HepG2 (cell line): ENCODE measurements around the gene FAH. TPM values are rescaled to one million over a fixed set of nuclear protein-coding genes. Genes with fewer than 3 reads are reported as not detected.

ENCODE experiments used
- ATAD3A ChIP-seq: sonication (generic); formaldehyde crosslinking; IDR thresholded peaks from 2 replicates; pipeline ENCODE4 v1.4.0; 2020; ENCODE audit warnings: missing genetic modification reagents
- HDAC2 ChIP-seq: sonication (generic); formaldehyde crosslinking; IDR thresholded peaks from 2 replicates; pipeline ENCODE4 v1.4.0; 2020; ENCODE audit warnings: missing genetic modification reagents
- SUZ12 ChIP-seq: fragments of 150-350 bp; IDR thresholded peaks from 2 replicates; pipeline ENCODE4 v1.6.1; 2014; ENCODE audit warnings: low read depth, low read length
- TCF12 ChIP-seq, 2 experiments: fragments of 450-650 bp in 1 of 2; sonication (generic) in 1 of 2; formaldehyde crosslinking in 1 of 2; IDR thresholded peaks; 2 replicates each; pipeline versions ENCODE4 v1.6.1 to v1.8.0; 2017 to 2022; ENCODE audit warnings: antibody characterized with exemption in 1 of 2, mild to moderate bottlenecking in 1 of 2, missing genetic modification reagents in 1 of 2, moderate library complexity in 1 of 2
- TOE1 ChIP-seq: sonication (generic); formaldehyde crosslinking; IDR thresholded peaks from 2 replicates; pipeline ENCODE4 v1.4.0; 2020; ENCODE audit warnings: mild to moderate bottlenecking, missing genetic modification reagents
- ZFP91 ChIP-seq: sonication (generic); formaldehyde crosslinking; IDR thresholded peaks from 2 replicates; pipeline ENCODE4 v1.9.0; 2022; ENCODE audit warnings: missing genetic modification reagents, mild to moderate bottlenecking, borderline replicate concordance
- ZHX1 ChIP-seq: sonication (generic); formaldehyde crosslinking; IDR thresholded peaks from 2 replicates; pipeline ENCODE4 v1.8.1; 2022; ENCODE audit warnings: low read depth, mild to moderate bottlenecking, missing genetic modification reagents
- ZMYM3 ChIP-seq: sonication (generic); formaldehyde crosslinking; IDR thresholded peaks from 2 replicates; pipeline ENCODE4 v1.5.1; 2020; ENCODE audit warnings: mild to moderate bottlenecking, missing genetic modification reagents
- ZNF12 ChIP-seq: sonication (generic); formaldehyde crosslinking; IDR thresholded peaks from 2 replicates; pipeline ENCODE4 v1.5.0; 2020; ENCODE audit warnings: missing genetic modification reagents
- ZNF180 ChIP-seq: sonication (generic); formaldehyde crosslinking; IDR thresholded peaks from 2 replicates; pipeline ENCODE4 v1.4.0; 2020; ENCODE audit warnings: low read depth, missing genetic modification reagents, borderline replicate concordance
- ZNF503 ChIP-seq: sonication (generic); formaldehyde crosslinking; IDR thresholded peaks from 2 replicates; pipeline ENCODE4 v1.4.0; 2020; ENCODE audit warnings: missing genetic modification reagents
- ZSCAN9 ChIP-seq: IDR thresholded peaks from 2 replicates; pipeline ENCODE4 v1.6.1; 2016; ENCODE audit warnings: borderline replicate concordance
- ZUFSP ChIP-seq: sonication (generic); formaldehyde crosslinking; IDR thresholded peaks from 2 replicates; pipeline ENCODE4 v1.9.0; 2021; ENCODE audit warnings: missing genetic modification reagents, mild to moderate bottlenecking, borderline replicate concordance
- polyA plus RNA-seq, 8 experiments: library from polyadenylated mRNA; depleted of rRNA in 3 of 8; stranded (reverse) in 7 of 8; unstranded in 1 of 8; fragments of >200 nt; fragmentation: Illumina TruSeq in 4 of 8; extraction: Trizol in 4 of 8; gene quantifications; 2 replicates each; pipeline versions ENCODE4 v1.2.1 to v1.2.3, GENCODE V29; 2011 to 2016; ENCODE audit warnings: low read depth in 4 of 8, missing spikeins in 1 of 8, mixed read lengths in 1 of 8; ENCODE audit not compliant: insufficient read depth in 1 of 8
- total RNA-seq, 5 experiments: library from RNA; depleted of rRNA; stranded (reverse); fragments of >200 nt; fragmentation: Illumina TruSeq; extraction: Trizol; gene quantifications; 2 replicates each; pipeline ENCODE4 v1.2.3, GENCODE V29; 2016; ENCODE audit warnings: low read depth in 1 of 5

FAH gene
- total and polyA plus RNA-seq, 2 of the 13 experiments (the other 11 are each of a cell fraction or from before 2014, with no cell fraction given): 36.6 to 75.0 TPM

GRCh38 chr15:80154336-80154735 lies 1.5 kb downstream of the FAH start (continued):
- TF ChIP-seq ZHX1 (CRISPR knock-in tag) (no peak), ZNF12 (CRISPR knock-in tag) (no peak), ZNF180 (no peak), TCF12 (IDR thresholded peaks at IDR 0.05) (no peak), TCF12 (CRISPR knock-in tag; IDR thresholded peaks at IDR 0.05) (no peak), ZUFSP (CRISPR knock-in tag) (no peak), ZMYM3 (0 out of 2 replicates have a peak, but pooled peaks have one; percentile 9), ZFP91 (0 out of 2 replicates have a peak, but pooled peaks have one; percentile 13), ZNF503 (no peak), ZSCAN9 (CRISPR knock-in tag) (no peak), TOE1 (CRISPR knock-in tag) (no peak), SUZ12 (no peak), ATAD3A (no peak), HDAC2 (CRISPR knock-in tag) (no peak)
